Mesenchymal stem cell (in vitro differentiated cells and primary cell): ENCODE measurements around the gene CCDC27.

ENCODE experiments used
- DNase-seq: peaks from one replicate; pipeline ENCODE4 v3.0.0-alpha.2; 2013
- H2AFZ ChIP-seq: one replicate; pipeline ENCODE4 v1.6.1; 2013; ENCODE audit warnings: low read depth, mild to moderate bottlenecking, control low read depth, inconsistent platforms, low read length, moderate library complexity
- H2AK5ac ChIP-seq: 2 replicates; pipeline ENCODE4 v1.6.1; 2013; ENCODE audit warnings: low read length, moderate library complexity, mild to moderate bottlenecking, inconsistent platforms; ENCODE audit not compliant: severe bottlenecking
- H2BK120ac ChIP-seq: one replicate; pipeline ENCODE4 v1.6.1; 2013; ENCODE audit warnings: low read depth, mild to moderate bottlenecking, inconsistent platforms, low read length, moderate library complexity
- H2BK12ac ChIP-seq, 2 experiments: one replicate each; pipeline ENCODE4 v1.6.1; 2013; ENCODE audit warnings: inconsistent platforms in 2 of 2, low read length in 2 of 2, mild to moderate bottlenecking in 2 of 2, moderate library complexity in 2 of 2, control low read depth in 1 of 2
- H2BK15ac ChIP-seq: one replicate; pipeline ENCODE4 v1.6.1; 2013; ENCODE audit warnings: mild to moderate bottlenecking, low read depth, inconsistent platforms; ENCODE audit not compliant: poor library complexity, severe bottlenecking
- H2BK5ac ChIP-seq: 2 replicates; pipeline ENCODE4 v1.6.1; 2013; ENCODE audit warnings: low read depth, mild to moderate bottlenecking, low read length, control low read depth, inconsistent platforms; ENCODE audit not compliant: poor library complexity, severe bottlenecking
- H3K14ac ChIP-seq, 2 experiments: one replicate each; pipeline ENCODE4 v1.6.1; 2013; ENCODE audit warnings: inconsistent platforms in 2 of 2, low read length in 2 of 2, control low read depth in 1 of 2, mild to moderate bottlenecking in 1 of 2, moderate library complexity in 1 of 2
- H3K18ac ChIP-seq, 2 experiments: one replicate each; pipeline ENCODE4 v1.6.1; 2013; ENCODE audit warnings: inconsistent platforms in 2 of 2, low read length in 2 of 2, control low read depth in 1 of 2, low read depth in 1 of 2, mild to moderate bottlenecking in 1 of 2
- H3K23ac ChIP-seq, 2 experiments: one replicate each; pipeline ENCODE4 v1.6.1; 2013; ENCODE audit warnings: inconsistent platforms in 2 of 2, low read length in 2 of 2, mild to moderate bottlenecking in 2 of 2, moderate library complexity in 2 of 2, control low read depth in 1 of 2
- H3K27ac ChIP-seq: 2 replicates; pipeline ENCODE4 v1.5.1; 2013; ENCODE audit warnings: mild to moderate bottlenecking, moderate library complexity, low read length, control low read depth, inconsistent platforms; ENCODE audit not compliant: poor library complexity, severe bottlenecking
- H3K27me3 ChIP-seq, 2 experiments: 2 replicates each; pipeline versions ENCODE4 v1.6.1 to v1.7.0; 2013; ENCODE audit warnings: low read length in 2 of 2, mild to moderate bottlenecking in 2 of 2, moderate library complexity in 2 of 2, control low read depth in 1 of 2, inconsistent platforms in 1 of 2; ENCODE audit not compliant: control insufficient read depth in 1 of 2, insufficient read depth in 1 of 2
- H3K36me3 ChIP-seq, 2 experiments: 2 replicates each; pipeline versions ENCODE4 v1.6.1 to v1.7.0; 2013; ENCODE audit warnings: low read length in 2 of 2, control low read depth in 1 of 2, inconsistent platforms in 1 of 2, low read depth in 1 of 2, mild to moderate bottlenecking in 1 of 2; ENCODE audit not compliant: insufficient read depth in 2 of 2, control insufficient read depth in 1 of 2
- H3K4ac ChIP-seq, 2 experiments: one replicate each; pipeline ENCODE4 v1.6.1; 2013; ENCODE audit warnings: inconsistent platforms in 2 of 2, low read length in 2 of 2, mild to moderate bottlenecking in 2 of 2, moderate library complexity in 2 of 2, control low read depth in 1 of 2, low read depth in 1 of 2
- H3K4me1 ChIP-seq: 2 replicates; pipeline ENCODE4 v1.6.1; 2013; ENCODE audit warnings: low read depth, low read length, control low read depth; ENCODE audit not compliant: control insufficient read depth, insufficient read depth
- H3K4me2 ChIP-seq: 2 replicates; pipeline ENCODE4 v1.6.1; 2013; ENCODE audit warnings: low read length, mild to moderate bottlenecking, inconsistent platforms; ENCODE audit not compliant: poor library complexity, severe bottlenecking
- H3K4me3 ChIP-seq, 2 experiments: 2 replicates each; pipeline versions ENCODE4 v1.5.1 to v1.7.0; 2013; ENCODE audit warnings: low read length in 2 of 2, mild to moderate bottlenecking in 2 of 2, control low read depth in 1 of 2, low read depth in 1 of 2; ENCODE audit not compliant: insufficient read depth in 1 of 2
- H3K79me1 ChIP-seq: replicated peaks from 2 replicates; pipeline ENCODE4 v1.6.1; 2013; ENCODE audit warnings: mild to moderate bottlenecking, control low read depth, low read length, inconsistent platforms; ENCODE audit not compliant: poor library complexity, severe bottlenecking
- H3K9ac ChIP-seq: 2 replicates; pipeline ENCODE4 v1.7.0; 2013; ENCODE audit warnings: mild to moderate bottlenecking, low read length, moderate library complexity
- H3K9me3 ChIP-seq: 2 replicates; pipeline ENCODE4 v1.7.0; 2013; ENCODE audit warnings: mild to moderate bottlenecking, low read length; ENCODE audit not compliant: control insufficient read depth
- H4K8ac ChIP-seq: one replicate; pipeline ENCODE4 v1.6.1; 2013; ENCODE audit warnings: inconsistent platforms, mild to moderate bottlenecking, low read length, moderate library complexity
- H4K91ac ChIP-seq: one replicate; pipeline ENCODE4 v1.6.1; 2013; ENCODE audit warnings: mild to moderate bottlenecking, low read length, inconsistent platforms
- WGBS: methylation state at CpG from one replicate; pipeline ENCODE4 v1.1.7; 2013; ENCODE audit warnings: mixed read lengths; 5-methylcytosine and 5-hydroxymethylcytosine counted together

CCDC27 gene

DNA sequence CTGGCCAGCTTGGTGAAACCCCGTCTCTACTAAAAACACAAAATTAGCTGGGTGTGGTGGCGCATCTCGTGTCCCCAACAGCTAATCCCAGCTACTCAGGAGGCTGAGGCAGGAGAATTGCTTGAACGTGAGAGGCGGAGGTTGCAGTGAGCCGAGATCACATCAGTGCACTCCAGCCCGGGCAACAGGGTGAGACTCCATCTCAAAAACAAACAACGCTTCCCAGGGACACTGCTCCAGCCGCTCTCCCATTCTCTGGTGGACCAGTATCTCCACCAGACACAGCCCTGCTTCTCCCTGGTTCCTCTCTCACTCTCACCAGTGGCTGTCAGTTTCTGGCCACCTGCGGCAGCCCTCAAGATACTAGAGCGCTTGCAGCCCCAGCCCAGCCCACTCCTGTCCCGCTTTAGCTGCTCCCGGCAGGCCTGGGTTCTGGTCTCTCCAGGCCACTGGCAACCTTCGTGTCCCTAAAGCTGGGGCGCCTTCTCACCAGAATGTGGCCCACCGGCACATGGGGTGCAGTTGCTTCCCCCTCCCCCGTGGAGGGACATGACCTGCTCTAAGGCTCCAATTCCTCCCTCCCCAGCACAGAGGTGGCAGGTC is 65.0 kb downstream of the CCDC27 start:
- H3K4ac ChIP-seq: no peak overlapping the region
- H2BK5ac ChIP-seq: no peak overlapping the region
- H3K4me2 ChIP-seq: no peak overlapping the region
- H4K91ac ChIP-seq: no peak overlapping the region
- no peak overlapping the region for H3K18ac ChIP-seq
- no peak overlapping the region for H2AK5ac ChIP-seq
- H3K4me1 ChIP-seq: peaks cover 13% of the 10 kb centered on the region
- DNase-seq: no peak
- H3K27me3 ChIP-seq: no peaks in the 10 kb centered on the region
- H2BK15ac ChIP-seq: no peak overlapping the region
- H3K23ac ChIP-seq: no peak overlapping the region
- no peaks in the 10 kb centered on the region for H3K9me3 ChIP-seq
- no peak overlapping the region for H2BK120ac ChIP-seq
- H3K14ac ChIP-seq: no peak overlapping the region
- H4K8ac ChIP-seq: no peak overlapping the region
- H3K79me1 ChIP-seq: peaks cover 1% of the 10 kb centered on the region
- no peak overlapping the region for H3K9ac ChIP-seq
- H3K27ac ChIP-seq: no peak overlapping the region
- H3K36me3 ChIP-seq: peaks cover 65 to 71% of the 10 kb centered on the region in 2 experiments
- no peak overlapping the region for H2AFZ ChIP-seq
- WGBS: 96% methylated on average over 17 of the region's 17 CpGs
- no peak overlapping the region for H3K4me3 ChIP-seq
- H2BK12ac ChIP-seq: no peak overlapping the region

DNA sequence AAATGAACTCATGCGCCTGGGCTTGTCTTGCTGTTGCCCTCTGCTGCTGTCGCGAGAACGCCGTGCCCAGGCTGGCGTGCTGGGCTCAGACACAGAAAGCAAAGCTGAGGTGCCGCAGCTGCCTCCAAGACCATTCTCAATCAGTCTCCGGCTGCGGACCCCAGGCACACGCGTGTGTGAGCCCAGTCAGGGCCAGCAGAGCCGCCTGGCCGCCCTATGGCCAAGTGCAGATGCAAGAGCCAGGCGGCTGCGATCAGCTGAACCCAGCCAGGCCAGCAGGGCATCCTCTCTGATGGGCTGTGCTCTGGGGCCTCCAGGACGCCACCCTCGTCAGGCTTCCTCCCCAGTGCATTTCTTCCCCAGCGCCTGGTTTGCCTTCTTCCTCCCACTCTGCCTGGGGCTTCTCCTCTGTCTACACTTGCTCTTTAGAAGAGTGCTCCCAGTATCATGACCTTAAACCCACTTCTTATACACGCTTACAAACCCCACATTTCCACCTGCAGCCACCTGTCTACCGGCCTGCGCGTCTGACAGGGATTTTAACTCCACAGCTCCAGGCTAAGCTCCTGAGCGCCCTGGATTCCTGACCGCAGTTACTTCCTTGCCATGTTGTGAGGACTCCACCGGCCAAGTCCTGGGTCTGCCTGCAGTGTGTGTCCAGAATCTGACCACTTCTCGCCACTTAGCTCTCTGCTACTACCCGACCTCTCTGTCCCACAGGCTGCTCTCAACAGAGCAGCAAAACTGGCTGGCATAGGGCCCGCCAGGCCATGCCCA is 65.8 kb downstream of the CCDC27 start:
- H4K91ac ChIP-seq: no peak overlapping the region

DNA sequence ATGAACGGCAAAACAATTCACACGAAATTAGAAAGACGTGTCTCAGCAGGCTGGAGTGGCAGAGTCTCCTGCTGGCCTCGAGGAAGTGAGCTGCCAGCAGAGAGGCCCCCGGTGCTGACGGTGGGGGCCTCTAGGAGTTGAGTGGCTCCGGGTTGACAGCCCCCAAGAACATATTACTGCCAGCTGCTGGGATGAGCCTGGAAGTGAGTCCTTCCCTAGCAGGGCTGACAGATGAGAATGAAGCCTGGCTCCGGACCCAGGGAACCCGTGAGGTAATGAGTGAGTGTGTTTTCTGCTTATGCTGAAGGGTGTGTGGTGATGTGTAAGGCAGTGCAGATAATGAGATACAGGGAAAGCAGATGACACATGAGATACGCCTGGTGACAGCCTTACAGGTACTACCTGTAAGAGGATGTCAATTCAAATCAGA is 67.5 kb downstream of the CCDC27 start:
- no peaks in the 10 kb centered on the region for H3K27me3 ChIP-seq
- no peak overlapping the region for H2BK15ac ChIP-seq
- no peak overlapping the region for H4K91ac ChIP-seq
- DNase-seq: no peak
- H3K4me2 ChIP-seq: no peak overlapping the region
- H2AK5ac ChIP-seq: no peak overlapping the region
- no peak overlapping the region for H2BK12ac ChIP-seq
- peaks cover 1% of the 10 kb centered on the region for H3K79me1 ChIP-seq
- H3K14ac ChIP-seq: no peak overlapping the region
- no peak overlapping the region for H4K8ac ChIP-seq
- no peak overlapping the region for H3K23ac ChIP-seq
- no peak overlapping the region for H2AFZ ChIP-seq
- H3K4ac ChIP-seq: no peak overlapping the region
- H3K18ac ChIP-seq: no peak overlapping the region
- no peak overlapping the region for H2BK5ac ChIP-seq
- H3K9ac ChIP-seq: no peak overlapping the region
- H3K9me3 ChIP-seq: no peaks in the 10 kb centered on the region
- no peak overlapping the region for H3K27ac ChIP-seq
- no peak overlapping the region for H2BK120ac ChIP-seq
- H3K4me3 ChIP-seq: no peak overlapping the region
- H3K4me1 ChIP-seq: peaks cover 13% of the 10 kb centered on the region
- H3K36me3 ChIP-seq: peaks cover 74 to 84% of the 10 kb centered on the region in 2 experiments
- 88% methylated on average over 10 of the region's 10 CpGs for WGBS

More for the DNA sequence above, 65.8 kb downstream of the CCDC27 start:
- Histone ChIP-seq H3K79me1 (peaks cover 1% of the 10 kb centered on the region), H3K4me1 (peaks cover 13% of the 10 kb centered on the region), H3K18ac (no peak overlapping the region), H2BK15ac (no peak overlapping the region), H2BK5ac (no peak overlapping the region), H3K9me3 (no peaks in the 10 kb centered on the region), H3K14ac (no peak overlapping the region), H3K9ac (no peak overlapping the region), H2AK5ac (no peak overlapping the region), H2BK12ac (no peak overlapping the region), H3K36me3 (peaks cover 72 to 79% of the 10 kb centered on the region in 2 experiments), H3K23ac (no peak overlapping the region), H3K4me2 (no peak overlapping the region), H3K27me3 (no peaks in the 10 kb centered on the region), H4K8ac (no peak overlapping the region), H3K27ac (no peak overlapping the region), H3K4ac (no peak overlapping the region), H3K4me3 (no peak overlapping the region), H2AFZ (no peak overlapping the region), H2BK120ac (no peak overlapping the region)
- WGBS: 95% methylated on average over 27 of the region's 28 CpGs
- DNase-seq: no peak

DNA sequence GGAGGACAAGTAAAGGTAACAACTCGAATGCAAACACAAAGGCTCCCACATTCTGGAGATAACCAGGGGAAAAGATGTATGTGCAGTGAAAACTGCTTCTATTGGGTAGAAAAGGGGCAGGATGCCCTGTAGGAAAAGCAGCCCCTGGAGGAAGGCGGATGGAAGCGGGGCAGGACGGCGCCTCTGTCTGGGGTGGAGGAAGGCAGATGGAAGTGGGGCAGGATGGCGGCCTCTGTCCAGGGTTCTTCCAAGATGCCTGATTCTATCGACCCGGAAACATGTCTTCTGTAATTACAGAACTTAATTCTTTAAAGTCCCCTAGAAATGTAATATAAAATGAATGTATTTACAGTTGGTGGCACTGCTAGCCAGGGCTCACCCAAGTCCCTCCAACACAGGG is 68.1 kb downstream of the CCDC27 start:
- Histone ChIP-seq H3K4ac (no peak overlapping the region), H3K9me3 (no peaks in the 10 kb centered on the region), H3K18ac (no peak overlapping the region), H3K14ac (no peak overlapping the region), H3K36me3 (peaks cover 74 to 82% of the 10 kb centered on the region in 2 experiments), H2BK15ac (no peak overlapping the region), H3K27me3 (no peaks in the 10 kb centered on the region), H2AFZ (no peak overlapping the region), H2BK12ac (no peak overlapping the region), H3K4me1 (peaks cover 13% of the 10 kb centered on the region), H3K4me2 (no peak overlapping the region), H3K23ac (no peak overlapping the region), H2BK5ac (no peak overlapping the region), H3K79me1 (peaks cover 1% of the 10 kb centered on the region), H3K4me3 (no peak overlapping the region), H3K27ac (no peak overlapping the region), H4K91ac (no peak overlapping the region), H4K8ac (no peak overlapping the region), H2BK120ac (no peak overlapping the region), H2AK5ac (no peak overlapping the region), H3K9ac (no peak overlapping the region)
- DNase-seq: no peak
- WGBS: 97% methylated on average over 5 of the region's 8 CpGs
